Osteocyte (in vitro differentiated cells): ENCODE measurements around the gene DPP9. TPM values are rescaled to one million over a fixed set of nuclear protein-coding genes. Genes with fewer than 3 reads are reported as not detected.

Experiments
- DNase-seq: peaks from one replicate; pipeline ENCODE4 v3.0.0; 2021; ENCODE audit warnings: mixed read lengths; ENCODE audit not compliant: unreplicated experiment; ENCODE audit errors: extremely low spot score
- H3K27ac Mint-ChIP-seq: one replicate; pipeline ENCODE4 v1.8.0; 2021; ENCODE audit warnings: mild to moderate bottlenecking, mixed read lengths; ENCODE audit not compliant: unreplicated experiment
- H3K27me3 Mint-ChIP-seq: one replicate; pipeline ENCODE4 v1.8.0; 2021; ENCODE audit warnings: mixed read lengths; ENCODE audit not compliant: unreplicated experiment
- H3K36me3 Mint-ChIP-seq: one replicate; pipeline ENCODE4 v1.8.0; 2021; ENCODE audit warnings: mixed read lengths; ENCODE audit not compliant: unreplicated experiment
- H3K4me1 Mint-ChIP-seq: one replicate; pipeline ENCODE4 v1.8.0; 2021; ENCODE audit warnings: mixed read lengths; ENCODE audit not compliant: unreplicated experiment
- H3K4me3 Mint-ChIP-seq: one replicate; pipeline ENCODE4 v1.8.0; 2021; ENCODE audit warnings: mild to moderate bottlenecking, moderate library complexity, mixed read lengths; ENCODE audit not compliant: unreplicated experiment
- H3K9me3 Mint-ChIP-seq: one replicate; pipeline ENCODE4 v1.8.0; 2021; ENCODE audit warnings: mixed read lengths; ENCODE audit not compliant: unreplicated experiment
- total RNA-seq: library from RNA; stranded (reverse); gene quantifications from 2 replicates; pipeline ENCODE4 v1.2.1, GENCODE V29; 2021
- TF ChIP-seq, protein P1 (sequence below): fragments of 200-600 bp; sonication (generic); IDR thresholded peaks from 2 replicates; pipeline ENCODE4 v1.5.0; 2021; ENCODE audit warnings: antibody characterized with exemption, mild to moderate bottlenecking, moderate library complexity

Gene DPP9
- total RNA-seq, 1 donor from 2014 or later, result 54.8 TPM

DNA sequence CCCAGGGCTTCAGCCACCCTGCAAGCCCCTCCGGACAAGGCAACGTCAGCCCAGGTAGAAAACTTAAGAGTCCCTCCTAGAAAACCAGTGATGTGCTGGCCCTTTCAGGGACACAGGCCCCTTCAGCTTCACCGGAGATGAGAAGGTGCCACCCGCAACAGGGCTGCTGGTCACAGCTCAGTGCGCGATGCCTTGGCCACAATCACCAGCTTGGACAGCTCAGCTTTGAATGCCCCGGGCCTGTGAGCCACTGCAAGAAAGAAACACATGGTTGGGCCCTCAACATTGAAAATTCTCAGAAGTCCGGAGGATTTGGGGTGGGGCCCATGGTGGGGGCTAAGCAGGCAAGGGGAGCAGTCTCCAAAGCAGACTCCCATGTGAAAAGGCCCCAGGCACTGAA lies 65.8 kb downstream of the DPP9 start:
- Mint-ChIP-seq H3K4me1 (no peaks in the 10 kb centered on the region), H3K9me3 (no peaks in the 10 kb centered on the region), H3K27me3 (no peaks in the 10 kb centered on the region), H3K36me3 (peaks cover 28% of the 10 kb centered on the region), H3K4me3 (no peak overlapping the region), H3K27ac (no peak overlapping the region)
- no peak for DNase-seq
- TF ChIP-seq, protein P1, sequence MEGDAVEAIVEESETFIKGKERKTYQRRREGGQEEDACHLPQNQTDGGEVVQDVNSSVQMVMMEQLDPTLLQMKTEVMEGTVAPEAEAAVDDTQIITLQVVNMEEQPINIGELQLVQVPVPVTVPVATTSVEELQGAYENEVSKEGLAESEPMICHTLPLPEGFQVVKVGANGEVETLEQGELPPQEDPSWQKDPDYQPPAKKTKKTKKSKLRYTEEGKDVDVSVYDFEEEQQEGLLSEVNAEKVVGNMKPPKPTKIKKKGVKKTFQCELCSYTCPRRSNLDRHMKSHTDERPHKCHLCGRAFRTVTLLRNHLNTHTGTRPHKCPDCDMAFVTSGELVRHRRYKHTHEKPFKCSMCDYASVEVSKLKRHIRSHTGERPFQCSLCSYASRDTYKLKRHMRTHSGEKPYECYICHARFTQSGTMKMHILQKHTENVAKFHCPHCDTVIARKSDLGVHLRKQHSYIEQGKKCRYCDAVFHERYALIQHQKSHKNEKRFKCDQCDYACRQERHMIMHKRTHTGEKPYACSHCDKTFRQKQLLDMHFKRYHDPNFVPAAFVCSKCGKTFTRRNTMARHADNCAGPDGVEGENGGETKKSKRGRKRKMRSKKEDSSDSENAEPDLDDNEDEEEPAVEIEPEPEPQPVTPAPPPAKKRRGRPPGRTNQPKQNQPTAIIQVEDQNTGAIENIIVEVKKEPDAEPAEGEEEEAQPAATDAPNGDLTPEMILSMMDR, result no peak

DNA sequence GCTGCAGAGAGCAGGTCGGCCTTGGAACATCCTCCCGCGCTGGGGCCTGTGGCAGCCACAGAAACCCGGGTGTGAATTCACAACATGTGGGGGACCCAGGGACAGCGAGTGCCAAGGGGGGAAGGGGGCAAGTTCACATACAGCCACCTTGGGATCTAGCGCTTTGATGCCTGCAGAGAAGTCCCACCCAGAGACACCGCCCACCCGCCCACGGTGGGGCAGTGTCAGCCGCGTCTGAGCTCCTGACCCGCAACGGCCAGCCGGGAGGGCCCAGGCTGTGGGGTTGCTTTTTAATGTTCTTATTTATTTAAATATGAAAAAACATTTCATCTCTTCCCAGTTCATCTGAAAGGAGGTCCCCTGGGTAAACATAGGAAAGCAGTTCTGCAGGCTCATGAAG lies 66.4 kb downstream of the DPP9 start:
- DNase-seq, result no peak
- no peak overlapping the region for H3K4me3 Mint-ChIP-seq
- no peaks in the 10 kb centered on the region for H3K9me3 Mint-ChIP-seq

DNA sequence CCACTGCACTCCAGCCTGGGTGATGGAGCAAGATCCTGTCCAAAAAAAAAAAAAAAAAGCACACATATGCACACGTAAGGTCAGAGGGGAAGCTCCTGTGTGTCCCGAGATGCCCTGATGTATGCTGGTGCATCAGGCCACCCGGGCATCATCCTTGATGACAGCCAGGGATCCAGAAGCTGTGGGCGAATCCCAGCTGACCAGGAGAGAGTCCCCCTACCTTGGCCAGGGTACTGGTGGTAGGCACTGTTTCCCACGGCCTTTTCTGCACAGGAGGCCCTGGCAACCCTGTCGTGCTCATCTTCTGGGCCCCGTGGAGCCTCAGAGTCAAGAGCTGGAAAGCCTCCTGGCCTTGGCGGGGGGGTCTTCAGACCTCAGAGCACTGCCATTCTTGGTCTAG lies 67.5 kb downstream of the DPP9 start:
- TF ChIP-seq, protein P1, result no peak
- Mint-ChIP-seq H3K27me3 (no peaks in the 10 kb centered on the region), H3K27ac (no peak overlapping the region), H3K9me3 (no peaks in the 10 kb centered on the region), H3K4me3 (no peak overlapping the region), H3K36me3 (peaks cover 20% of the 10 kb centered on the region), H3K4me1 (no peaks in the 10 kb centered on the region)
- no peak for DNase-seq

More for the DNA sequence above, 66.4 kb downstream of the DPP9 start:
- TF ChIP-seq, protein P1, result no peak
- no peaks in the 10 kb centered on the region for H3K27me3 Mint-ChIP-seq
- H3K27ac Mint-ChIP-seq, result no peak overlapping the region
- H3K4me1 Mint-ChIP-seq, result no peaks in the 10 kb centered on the region
- H3K36me3 Mint-ChIP-seq, result peaks cover 27% of the 10 kb centered on the region

DNA sequence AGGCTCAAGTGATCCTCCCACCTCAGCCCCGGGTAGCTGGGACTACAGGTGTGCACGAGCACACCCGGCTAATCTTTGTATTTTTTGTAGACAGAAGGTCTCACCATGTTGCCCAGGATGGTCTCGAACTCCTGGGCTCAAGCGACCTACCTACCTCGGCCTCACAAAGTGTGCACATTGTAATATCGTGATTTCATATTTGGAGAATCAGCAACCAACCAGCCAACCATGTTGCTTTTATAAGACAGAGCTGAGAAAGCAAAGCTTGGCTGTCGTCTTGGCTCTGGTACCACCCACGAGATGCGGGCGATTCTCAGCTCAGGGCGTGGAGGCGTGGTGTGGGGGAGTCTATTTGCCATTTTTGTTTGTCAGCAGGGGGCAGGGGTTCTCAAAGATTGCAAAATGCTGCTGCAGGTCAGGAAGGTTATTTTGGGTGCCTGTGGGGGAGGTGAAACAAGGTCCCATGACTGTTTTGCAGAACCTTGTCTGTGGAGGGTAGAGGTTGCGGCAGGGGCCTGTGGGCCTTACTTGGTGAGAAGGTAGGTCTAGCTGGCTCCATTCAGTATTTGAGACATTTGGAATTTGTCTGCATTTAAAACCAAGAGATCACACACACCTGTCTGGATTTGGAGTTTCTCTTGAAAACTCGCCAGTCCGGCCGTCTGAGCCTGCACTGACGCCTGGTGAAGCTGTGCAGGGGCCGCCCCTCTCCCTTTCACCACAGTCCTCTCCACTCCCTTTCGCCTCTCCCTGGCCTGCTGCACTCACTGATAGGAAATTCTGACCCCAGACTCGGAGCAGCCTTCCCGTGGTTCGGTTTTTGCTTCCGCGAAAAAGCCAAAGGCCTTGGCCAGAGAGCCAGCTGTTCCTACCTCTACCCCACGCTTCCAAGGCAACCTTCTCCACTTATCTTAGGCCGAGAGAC lies 68.9 kb downstream of the DPP9 start:
- Mint-ChIP-seq H3K27me3 (no peaks in the 10 kb centered on the region), H3K4me1 (no peaks in the 10 kb centered on the region), H3K9me3 (no peaks in the 10 kb centered on the region), H3K4me3 (no peak overlapping the region), H3K36me3 (peaks cover 15% of the 10 kb centered on the region), H3K27ac (no peak overlapping the region)
- TF ChIP-seq, protein P1, result no peak
- no peak for DNase-seq

DNA sequence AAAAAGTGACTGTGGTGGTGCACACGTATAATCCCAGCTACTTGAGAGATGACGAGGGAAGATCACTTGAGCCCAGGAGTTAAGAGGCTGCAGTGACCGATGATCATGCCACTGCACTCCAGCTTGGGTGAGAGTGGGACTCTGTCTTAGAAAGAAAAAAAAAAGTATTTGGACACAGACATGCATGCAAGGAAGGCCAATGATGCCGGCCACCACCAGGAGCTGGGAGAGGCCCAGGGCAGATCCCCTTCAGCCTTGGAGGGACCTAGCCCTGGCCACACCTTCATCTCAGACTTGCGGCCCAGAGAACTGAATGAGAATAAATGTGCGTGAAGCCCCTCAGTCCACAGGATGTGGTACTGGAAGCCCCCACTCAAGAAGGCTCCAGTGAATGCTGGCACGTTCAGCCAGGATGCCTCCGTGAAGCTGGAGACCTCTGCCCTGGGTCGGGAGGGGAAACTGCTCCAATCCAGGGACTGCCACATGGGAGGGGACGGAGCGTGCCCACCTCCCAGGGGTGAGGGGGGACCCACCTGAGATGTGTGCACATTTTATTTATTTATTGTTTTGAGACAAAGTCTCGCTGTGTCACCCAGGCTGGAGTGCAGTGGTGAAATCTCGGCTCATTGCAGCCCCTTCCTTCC lies 69.7 kb downstream of the DPP9 start:
- Mint-ChIP-seq H3K9me3 (no peaks in the 10 kb centered on the region), H3K36me3 (peaks cover 11% of the 10 kb centered on the region), H3K27me3 (no peaks in the 10 kb centered on the region), H3K27ac (no peak overlapping the region), H3K4me1 (peaks cover 2% of the 10 kb centered on the region), H3K4me3 (no peak overlapping the region)
- TF ChIP-seq, protein P1, result no peak
- no peak for DNase-seq
